K562 (cell line): Measurements from ENCODE around the gene OPN1LW. TPM values are rescaled to one million over a fixed set of nuclear protein-coding genes. Genes with fewer than 3 reads are reported as not detected.

Source experiments
- CCNT2 ChIP-seq: IDR thresholded peaks from 2 replicates; pipeline ENCODE4 v1.6.1; 2011; ENCODE audit warnings: borderline replicate concordance, low read depth, mild to moderate bottlenecking, moderate library complexity, mixed read lengths, low read length; ENCODE audit not compliant: insufficient read length; ENCODE audit errors: extremely low read depth
- CHCHD3 ChIP-seq: fragments of 250-450 bp; sonication (Bioruptor Pico); IDR thresholded peaks from 2 replicates; pipeline ENCODE4 v2.1.2; 2022; ENCODE audit warnings: mild to moderate bottlenecking
- EGR1 ChIP-seq: fragments of 450-650 bp; conservative IDR thresholded peaks from 2 replicates; pipeline ENCODE4 v1.6.1; 2017; ENCODE audit warnings: mild to moderate bottlenecking
- GABPA ChIP-seq: fragments of 200-800 bp; sonication (Bioruptor generic); conservative IDR thresholded peaks from 2 replicates; pipeline ENCODE4 v1.6.1; 2016; ENCODE audit warnings: low read depth, missing genetic modification characterization, missing compliant biosample characterization
- GTF2E2 ChIP-seq: fragments of 200-800 bp; sonication (Bioruptor generic); IDR thresholded peaks from 2 replicates; pipeline ENCODE4 v1.6.1; 2016; ENCODE audit warnings: missing genetic modification characterization, missing compliant biosample characterization
- JUND ChIP-seq, 2 experiments: IDR thresholded peaks; 2 replicates in 1 of 2; 3 replicates in 1 of 2; pipeline ENCODE4 v1.6.1; 2011; ENCODE audit warnings: borderline replicate concordance in 2 of 2, low read depth in 2 of 2, low read length in 2 of 2, improper control_type of control experiment in 1 of 2, missing biosample characterization in 1 of 2, missing genetic modification characterization in 1 of 2, missing genetic modification reagents in 1 of 2
- MECOM ChIP-seq: fragments of 250-450 bp; sonication (Bioruptor Pico); IDR thresholded peaks from 2 replicates; pipeline ENCODE4 v1.8.0; 2022; ENCODE audit warnings: inconsistent platforms
- NCOA4 ChIP-seq: fragments of 450-650 bp; IDR thresholded peaks from 2 replicates; pipeline ENCODE4 v1.6.1; 2018; ENCODE audit warnings: mild to moderate bottlenecking; ENCODE audit not compliant: partially characterized antibody
- NEUROD1 ChIP-seq: fragments of 150-350 bp; IDR thresholded peaks from 2 replicates; pipeline ENCODE4 v1.6.1; 2014; ENCODE audit warnings: borderline replicate concordance, low read length, low read depth; ENCODE audit not compliant: partially characterized antibody
- NFYB ChIP-seq: IDR thresholded peaks from 2 replicates; pipeline ENCODE4 v1.6.1; 2011; ENCODE audit warnings: mild to moderate bottlenecking, moderate library complexity; ENCODE audit not compliant: insufficient read length; ENCODE audit errors: extremely low read depth
- NRF1 ChIP-seq, 2 experiments: fragments of 450-650 bp; IDR thresholded peaks in 1 of 2; conservative IDR thresholded peaks in 1 of 2; 2 replicates each; pipeline ENCODE4 v1.6.1; 2014; ENCODE audit warnings: mild to moderate bottlenecking in 2 of 2
- POLR2G ChIP-seq: fragments of 200-400 bp; formaldehyde crosslinking; IDR thresholded peaks from 2 replicates; pipeline ENCODE4 v1.6.1; 2017; ENCODE audit warnings: low read depth, mild to moderate bottlenecking, antibody characterized with exemption, low read length, moderate library complexity
- POLR2H ChIP-seq: IDR thresholded peaks from 2 replicates; pipeline ENCODE4 v1.6.1; 2016; ENCODE audit warnings: missing genetic modification characterization, low read depth, mild to moderate bottlenecking, control low read depth, missing compliant biosample characterization, moderate library complexity
- RBM25 ChIP-seq: fragments of 200-400 bp; formaldehyde crosslinking; IDR thresholded peaks from 2 replicates; pipeline ENCODE4 v1.6.1; 2018; ENCODE audit warnings: low read length, low read depth, moderate library complexity; ENCODE audit not compliant: severe bottlenecking
- SRF ChIP-seq, 2 experiments: fragments of 250-450, 450-650 bp in 1 of 2; sonication (Bioruptor Pico) in 1 of 2; sonication (generic) in 1 of 2; formaldehyde crosslinking; IDR thresholded peaks; 2 replicates each; pipeline versions ENCODE4 v1.5.0 to v1.5.1; 2020 to 2022; ENCODE audit warnings: mild to moderate bottlenecking in 1 of 2, missing genetic modification reagents in 1 of 2
- U2AF2 ChIP-seq: fragments of 200-400 bp; formaldehyde crosslinking; optimal IDR thresholded peaks from 2 replicates; pipeline ENCODE3; 2017; ENCODE audit warnings: low read depth, mild to moderate bottlenecking, low read length
- ZNF589 ChIP-seq: fragments of 200-800 bp; sonication (Bioruptor generic); IDR thresholded peaks from 2 replicates; pipeline ENCODE4 v1.6.1; 2016; ENCODE audit warnings: low read depth, missing genetic modification characterization, missing compliant biosample characterization
- polyA plus RNA-seq, 8 experiments: library from polyadenylated mRNA; depleted of rRNA in 4 of 8; stranded (reverse) in 5 of 8; unstranded in 3 of 8; fragments of >200 nt; fragmentation: Nextera tagmentation in 2 of 8; fragmentation: Illumina TruSeq in 1 of 8; extraction: Ambion mirVana in 2 of 8; extraction: Trizol in 1 of 8; gene quantifications; 2 replicates each; pipeline versions ENCODE4 v1.2.1 to v1.2.3, GENCODE V29; 2011 to 2014; ENCODE audit warnings: inconsistent platforms in 1 of 8, missing spikeins in 1 of 8
- total RNA-seq, 7 experiments: library from RNA; depleted of rRNA in 6 of 7; stranded (reverse); fragments of >200 nt in 6 of 7; fragmentation: Illumina TruSeq in 2 of 7; extraction: Trizol in 2 of 7; gene quantifications; 2 replicates each; pipeline versions ENCODE4 v1.2.1 to v1.2.3, GENCODE V29; 2011 to 2021; ENCODE audit warnings: low replicate concordance in 1 of 7
- TF ChIP-seq, protein P1 (sequence below): fragments of 450-650 bp; IDR thresholded peaks from 2 replicates; pipeline ENCODE4 v1.6.1; 2017; ENCODE audit warnings: antibody characterized with exemption, mild to moderate bottlenecking
- TF ChIP-seq, protein P2 (sequence below): sonication (generic); formaldehyde crosslinking; IDR thresholded peaks from 2 replicates; pipeline ENCODE4 v1.8.0; 2022; ENCODE audit warnings: missing genetic modification reagents, mild to moderate bottlenecking, borderline replicate concordance

OPN1LW gene
- total and polyA plus RNA-seq, 9 of the 15 experiments (the other 6 are each of a cell fraction or from before 2014, with no cell fraction given), result 0.04 TPM; not detected in 8

- TF ChIP-seq, protein P1, sequence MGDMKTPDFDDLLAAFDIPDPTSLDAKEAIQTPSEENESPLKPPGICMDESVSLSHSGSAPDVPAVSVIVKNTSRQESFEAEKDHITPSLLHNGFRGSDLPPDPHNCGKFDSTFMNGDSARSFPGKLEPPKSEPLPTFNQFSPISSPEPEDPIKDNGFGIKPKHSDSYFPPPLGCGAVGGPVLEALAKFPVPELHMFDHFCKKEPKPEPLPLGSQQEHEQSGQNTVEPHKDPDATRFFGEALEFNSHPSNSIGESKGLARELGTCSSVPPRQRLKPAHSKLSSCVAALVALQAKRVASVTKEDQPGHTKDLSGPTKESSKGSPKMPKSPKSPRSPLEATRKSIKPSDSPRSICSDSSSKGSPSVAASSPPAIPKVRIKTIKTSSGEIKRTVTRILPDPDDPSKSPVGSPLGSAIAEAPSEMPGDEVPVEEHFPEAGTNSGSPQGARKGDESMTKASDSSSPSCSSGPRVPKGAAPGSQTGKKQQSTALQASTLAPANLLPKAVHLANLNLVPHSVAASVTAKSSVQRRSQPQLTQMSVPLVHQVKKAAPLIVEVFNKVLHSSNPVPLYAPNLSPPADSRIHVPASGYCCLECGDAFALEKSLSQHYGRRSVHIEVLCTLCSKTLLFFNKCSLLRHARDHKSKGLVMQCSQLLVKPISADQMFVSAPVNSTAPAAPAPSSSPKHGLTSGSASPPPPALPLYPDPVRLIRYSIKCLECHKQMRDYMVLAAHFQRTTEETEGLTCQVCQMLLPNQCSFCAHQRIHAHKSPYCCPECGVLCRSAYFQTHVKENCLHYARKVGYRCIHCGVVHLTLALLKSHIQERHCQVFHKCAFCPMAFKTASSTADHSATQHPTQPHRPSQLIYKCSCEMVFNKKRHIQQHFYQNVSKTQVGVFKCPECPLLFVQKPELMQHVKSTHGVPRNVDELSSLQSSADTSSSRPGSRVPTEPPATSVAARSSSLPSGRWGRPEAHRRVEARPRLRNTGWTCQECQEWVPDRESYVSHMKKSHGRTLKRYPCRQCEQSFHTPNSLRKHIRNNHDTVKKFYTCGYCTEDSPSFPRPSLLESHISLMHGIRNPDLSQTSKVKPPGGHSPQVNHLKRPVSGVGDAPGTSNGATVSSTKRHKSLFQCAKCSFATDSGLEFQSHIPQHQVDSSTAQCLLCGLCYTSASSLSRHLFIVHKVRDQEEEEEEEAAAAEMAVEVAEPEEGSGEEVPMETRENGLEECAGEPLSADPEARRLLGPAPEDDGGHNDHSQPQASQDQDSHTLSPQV, result 0 out of 2 replicates have a peak, but pooled peaks have one; percentile 20
- TF ChIP-seq NCOA4, result no peak
- peak; percentile 81 for TF ChIP-seq POLR2G
- TF ChIP-seq U2AF2, result no peak
- peak; percentile 35 for TF ChIP-seq CCNT2
- peak; percentile 89 for TF ChIP-seq NFYB
- 0 out of 2 replicates have a peak, but pooled peaks have one; percentile 49 for TF ChIP-seq ZNF589 (CRISPR knock-in tag)
- no peak for TF ChIP-seq GTF2E2
- no peak for TF ChIP-seq MECOM (CRISPR knock-in tag)
- 0 out of 2 replicates have a peak, but pooled peaks have one; percentile 10 for TF ChIP-seq JUND (IDR thresholded peaks at IDR 0.05; ENCODE audit: borderline replicate concordance, low read depth, low read length)
- TF ChIP-seq JUND (tag; IDR thresholded peaks at IDR 0.05; ENCODE audit: borderline replicate concordance, low read depth, low read length), result no peak
- TF ChIP-seq SRF (CRISPR knock-in tag; IDR thresholded peaks at IDR 0.05), result 0 out of 4 replicates have a peak, but pooled peaks of 1 of the 2 experiments have one; percentile 49
- no peak for TF ChIP-seq CHCHD3 (CRISPR knock-in tag)
- peak; percentile 58 for TF ChIP-seq NEUROD1
- TF ChIP-seq POLR2H (tag), result peak; percentile 56
- TF ChIP-seq GABPA, result peak; percentile 10
- TF ChIP-seq EGR1, result peak; percentile 57
- TF ChIP-seq, protein P2, sequence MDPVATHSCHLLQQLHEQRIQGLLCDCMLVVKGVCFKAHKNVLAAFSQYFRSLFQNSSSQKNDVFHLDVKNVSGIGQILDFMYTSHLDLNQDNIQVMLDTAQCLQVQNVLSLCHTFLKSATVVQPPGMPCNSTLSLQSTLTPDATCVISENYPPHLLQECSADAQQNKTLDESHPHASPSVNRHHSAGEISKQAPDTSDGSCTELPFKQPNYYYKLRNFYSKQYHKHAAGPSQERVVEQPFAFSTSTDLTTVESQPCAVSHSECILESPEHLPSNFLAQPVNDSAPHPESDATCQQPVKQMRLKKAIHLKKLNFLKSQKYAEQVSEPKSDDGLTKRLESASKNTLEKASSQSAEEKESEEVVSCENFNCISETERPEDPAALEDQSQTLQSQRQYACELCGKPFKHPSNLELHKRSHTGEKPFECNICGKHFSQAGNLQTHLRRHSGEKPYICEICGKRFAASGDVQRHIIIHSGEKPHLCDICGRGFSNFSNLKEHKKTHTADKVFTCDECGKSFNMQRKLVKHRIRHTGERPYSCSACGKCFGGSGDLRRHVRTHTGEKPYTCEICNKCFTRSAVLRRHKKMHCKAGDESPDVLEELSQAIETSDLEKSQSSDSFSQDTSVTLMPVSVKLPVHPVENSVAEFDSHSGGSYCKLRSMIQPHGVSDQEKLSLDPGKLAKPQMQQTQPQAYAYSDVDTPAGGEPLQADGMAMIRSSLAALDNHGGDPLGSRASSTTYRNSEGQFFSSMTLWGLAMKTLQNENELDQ (CRISPR knock-in tag), result no peak
- peak; percentile 82 to 84 for TF ChIP-seq NRF1 (conservative IDR thresholded peaks at IDR 0.05 in 1 of 2, IDR thresholded peaks at IDR 0.05 in 1 of 2)
- peak; percentile 54 for TF ChIP-seq RBM25
Measured at GRCh38 chrX:154097589-154098541, 46.2 kb upstream of the OPN1LW start, which contains the start of gene MECP2 (continued).
